Mesendoderm (in vitro differentiated cells): ENCODE data around the gene CTSF.

ENCODE experiments used
- DNase-seq: peaks from one replicate; pipeline ENCODE4 v3.0.0; 2013
- H2AK5ac ChIP-seq: 2 replicates; pipeline ENCODE4 v1.6.1; 2013; ENCODE audit warnings: low read length, inconsistent platforms
- H2BK120ac ChIP-seq: 2 replicates; pipeline ENCODE4 v1.6.1; 2013; ENCODE audit warnings: low read depth, mild to moderate bottlenecking, low read length, moderate library complexity, mixed read lengths
- H2BK15ac ChIP-seq: replicated peaks from 2 replicates; pipeline ENCODE4 v1.6.1; 2013; ENCODE audit warnings: low read depth, mild to moderate bottlenecking, moderate library complexity
- H2BK5ac ChIP-seq: 2 replicates; pipeline ENCODE4 v1.6.1; 2013; ENCODE audit warnings: low read length, inconsistent platforms
- H3K18ac ChIP-seq: 2 replicates; pipeline ENCODE4 v1.6.1; 2013; ENCODE audit warnings: mild to moderate bottlenecking, low read length, mixed read lengths
- H3K23ac ChIP-seq: one replicate; pipeline ENCODE4 v1.6.1; 2013; ENCODE audit warnings: low read length
- H3K27ac ChIP-seq: 2 replicates; pipeline ENCODE4 v1.5.1; 2013; ENCODE audit warnings: low read depth, mild to moderate bottlenecking, inconsistent platforms, low read length, moderate library complexity
- H3K27me3 ChIP-seq: 2 replicates; pipeline ENCODE4 v1.6.1; 2013; ENCODE audit warnings: low read length, control low read depth, mild to moderate bottlenecking, inconsistent platforms; ENCODE audit not compliant: insufficient read depth, poor library complexity
- H3K36me3 ChIP-seq: 2 replicates; pipeline ENCODE4 v1.6.1; 2013; ENCODE audit warnings: low read length, inconsistent platforms; ENCODE audit not compliant: control insufficient read depth, insufficient read depth
- H3K4ac ChIP-seq: one replicate; pipeline ENCODE4 v1.6.1; 2013; ENCODE audit warnings: low read depth, mild to moderate bottlenecking, low read length, moderate library complexity
- H3K4me1 ChIP-seq: 2 replicates; pipeline ENCODE4 v1.6.1; 2013; ENCODE audit warnings: low read depth, low read length, inconsistent platforms; ENCODE audit not compliant: control insufficient read depth
- H3K4me2 ChIP-seq: 2 replicates; pipeline ENCODE4 v1.6.1; 2013; ENCODE audit warnings: low read length
- H3K4me3 ChIP-seq: 2 replicates; pipeline ENCODE4 v1.5.1; 2013; ENCODE audit warnings: mild to moderate bottlenecking, low read length
- H3K56ac ChIP-seq: one replicate; pipeline ENCODE4 v1.6.1; 2013; ENCODE audit warnings: low read length
- H3K79me1 ChIP-seq: 2 replicates; pipeline ENCODE4 v1.6.1; 2013; ENCODE audit warnings: low read length, inconsistent platforms
- H3K79me2 ChIP-seq: 2 replicates; pipeline ENCODE4 v1.6.1; 2013; ENCODE audit warnings: mild to moderate bottlenecking, low read length; ENCODE audit not compliant: control insufficient read depth, insufficient read depth
- H3K9ac ChIP-seq: 2 replicates; pipeline ENCODE4 v1.6.1; 2013; ENCODE audit warnings: low read length, inconsistent platforms
- H4K5ac ChIP-seq: one replicate; pipeline ENCODE4 v1.6.1; 2013; ENCODE audit warnings: low read length
- H4K8ac ChIP-seq: one replicate; pipeline ENCODE4 v1.6.1; 2013; ENCODE audit warnings: low read depth, mild to moderate bottlenecking, control low read depth, low read length, moderate library complexity
- WGBS: extraction: QIAGEN DNeasy Blood & Tissue Kit; methylation state at CpG from one replicate; pipeline ENCODE4 v1.1.7; 2013; ENCODE audit warnings: low lambda C conversion rate, missing lambda C conversion rate; ENCODE audit not compliant: insufficient coverage; ENCODE audit errors: extremely low coverage; 5-methylcytosine and 5-hydroxymethylcytosine counted together

CTSF gene

GRCh38 chr11:66570079-66570849 lies 1.9 kb upstream of the CTSF start:
- H3K56ac ChIP-seq, result peak overlapping the region; percentile 78
- peak overlapping the region; percentile 69 for H3K27ac ChIP-seq
- DNase-seq, result peak; percentile 96
- no peaks in the 10 kb centered on the region for H3K79me1 ChIP-seq
- H4K5ac ChIP-seq, result no peak overlapping the region
- peak overlapping the region; percentile 19 for H3K18ac ChIP-seq
- H4K8ac ChIP-seq, result no peak overlapping the region
- H3K79me2 ChIP-seq, result no peaks in the 10 kb centered on the region
- no peak overlapping the region for H3K23ac ChIP-seq
- H2BK5ac ChIP-seq, result peak overlapping the region; percentile 26
- no peaks in the 10 kb centered on the region for H3K27me3 ChIP-seq
- WGBS, result no CpG with 5 or more reads among the region's 5 CpGs
- peak overlapping the region; percentile 44 for H3K4ac ChIP-seq
- H2BK15ac ChIP-seq, result peak overlapping the region; percentile 21
- H3K9ac ChIP-seq, result peak overlapping the region; percentile 30
- H2AK5ac ChIP-seq, result no peak overlapping the region
- no peaks in the 10 kb centered on the region for H3K36me3 ChIP-seq
- peak overlapping the region; percentile 19 for H2BK120ac ChIP-seq
- H3K4me1 ChIP-seq, result peaks cover 7% of the 10 kb centered on the region
- no peak overlapping the region for H3K4me3 ChIP-seq
- no peak overlapping the region for H3K4me2 ChIP-seq

- Histone ChIP-seq H3K4me3 (no peak overlapping the region), H3K23ac (no peak overlapping the region), H4K8ac (no peak overlapping the region), H3K36me3 (no peaks in the 10 kb centered on the region), H3K27me3 (no peaks in the 10 kb centered on the region), H4K5ac (no peak overlapping the region), H3K9ac (no peak overlapping the region), H3K56ac (peak overlapping the region; percentile 47), H3K4me1 (peaks cover 7% of the 10 kb centered on the region), H2BK5ac (peak overlapping the region; percentile 5), H3K18ac (no peak overlapping the region), H3K27ac (no peak overlapping the region), H2AK5ac (no peak overlapping the region), H3K4me2 (no peak overlapping the region), H2BK120ac (no peak overlapping the region), H3K4ac (no peak overlapping the region), H2BK15ac (no peak overlapping the region), H3K79me1 (no peaks in the 10 kb centered on the region), H3K79me2 (no peaks in the 10 kb centered on the region)
- no CpG with 5 or more reads among the region's 7 CpGs for WGBS
- no peak for DNase-seq
Measured at GRCh38 chr11:66569076-66569475, 670 bp upstream of the CTSF start.

- Histone ChIP-seq H3K4me2 (no peak overlapping the region), H2AK5ac (no peak overlapping the region), H3K56ac (no peak overlapping the region), H3K23ac (no peak overlapping the region), H3K79me2 (no peaks in the 10 kb centered on the region), H4K8ac (no peak overlapping the region), H3K4me3 (no peak overlapping the region), H3K79me1 (no peaks in the 10 kb centered on the region), H3K36me3 (no peaks in the 10 kb centered on the region), H2BK15ac (no peak overlapping the region), H3K4ac (no peak overlapping the region), H2BK120ac (no peak overlapping the region), H3K4me1 (peaks cover 7% of the 10 kb centered on the region), H3K18ac (no peak overlapping the region), H3K27me3 (no peaks in the 10 kb centered on the region), H4K5ac (no peak overlapping the region), H3K27ac (no peak overlapping the region), H2BK5ac (no peak overlapping the region), H3K9ac (no peak overlapping the region)
- WGBS, result no CpG with 5 or more reads among the region's 15 CpGs
- no peak for DNase-seq
Measured at GRCh38 chr11:66567787-66568123, 651 bp downstream of the CTSF start.

GRCh38 chr11:66566221-66566620 lies 2.2 kb downstream of the CTSF start:
- WGBS, result no CpG with 5 or more reads among the region's 8 CpGs
- Histone ChIP-seq H2BK15ac (no peak overlapping the region), H4K5ac (no peak overlapping the region), H3K9ac (no peak overlapping the region), H2BK5ac (no peak overlapping the region), H3K23ac (no peak overlapping the region), H3K4ac (no peak overlapping the region), H3K27me3 (no peaks in the 10 kb centered on the region), H3K79me1 (no peaks in the 10 kb centered on the region), H3K56ac (no peak overlapping the region), H3K27ac (no peak overlapping the region), H3K79me2 (no peaks in the 10 kb centered on the region), H3K4me1 (peaks cover 7% of the 10 kb centered on the region), H4K8ac (no peak overlapping the region), H3K36me3 (no peaks in the 10 kb centered on the region), H2BK120ac (no peak overlapping the region), H2AK5ac (no peak overlapping the region), H3K18ac (no peak overlapping the region), H3K4me2 (no peak overlapping the region), H3K4me3 (no peak overlapping the region)
- DNase-seq, result no peak

GRCh38 chr11:66564984-66565383 lies 3.4 kb downstream of the CTSF start:
- H3K4me2 ChIP-seq, result no peak overlapping the region
- no peak overlapping the region for H3K4ac ChIP-seq
- no peak overlapping the region for H4K8ac ChIP-seq
- no peak overlapping the region for H4K5ac ChIP-seq
- no peaks in the 10 kb centered on the region for H3K27me3 ChIP-seq
- no peak overlapping the region for H3K56ac ChIP-seq
- H3K36me3 ChIP-seq, result no peaks in the 10 kb centered on the region
- no peaks in the 10 kb centered on the region for H3K79me1 ChIP-seq
- H3K79me2 ChIP-seq, result no peaks in the 10 kb centered on the region
- no peaks in the 10 kb centered on the region for H3K4me1 ChIP-seq
- H2BK120ac ChIP-seq, result no peak overlapping the region
- no peak overlapping the region for H2AK5ac ChIP-seq
- no CpG with 5 or more reads among the region's 5 CpGs for WGBS
- H2BK15ac ChIP-seq, result no peak overlapping the region
- no peak overlapping the region for H3K9ac ChIP-seq
- DNase-seq, result no peak
- no peak overlapping the region for H3K23ac ChIP-seq
- no peak overlapping the region for H3K27ac ChIP-seq
- no peak overlapping the region for H2BK5ac ChIP-seq
- H3K18ac ChIP-seq, result no peak overlapping the region
- no peak overlapping the region for H3K4me3 ChIP-seq

- H3K79me2 ChIP-seq, result no peaks in the 10 kb centered on the region
- no peak overlapping the region for H3K18ac ChIP-seq
- no peak for DNase-seq
- H3K36me3 ChIP-seq, result no peaks in the 10 kb centered on the region
- no peak overlapping the region for H3K27ac ChIP-seq
- no peak overlapping the region for H2AK5ac ChIP-seq
- no peak overlapping the region for H2BK120ac ChIP-seq
- H3K27me3 ChIP-seq, result no peaks in the 10 kb centered on the region
- no peak overlapping the region for H2BK15ac ChIP-seq
- H4K8ac ChIP-seq, result no peak overlapping the region
- no peaks in the 10 kb centered on the region for H3K4me1 ChIP-seq
- no peak overlapping the region for H2BK5ac ChIP-seq
- H4K5ac ChIP-seq, result no peak overlapping the region
- H3K4me3 ChIP-seq, result no peak overlapping the region
- no peak overlapping the region for H3K23ac ChIP-seq
- no peaks in the 10 kb centered on the region for H3K79me1 ChIP-seq
- H3K4me2 ChIP-seq, result no peak overlapping the region
- H3K9ac ChIP-seq, result no peak overlapping the region
- no peak overlapping the region for H3K56ac ChIP-seq
- no CpG with 5 or more reads among the region's 14 CpGs for WGBS
- no peak overlapping the region for H3K4ac ChIP-seq
Measured at GRCh38 chr11:66564538-66564937, 3.9 kb downstream of the CTSF start.
